Stomach (tissue), 9 donors: Measurements from ENCODE around the gene SYNJ2. TPM values are rescaled to one million over a fixed set of nuclear protein-coding genes. Genes with fewer than 3 reads are reported as not detected.

Source experiments
- DNase-seq, 2 donors: peaks; one replicate each; pipeline versions ENCODE4 v3.0.0 to v3.0.0-alpha.2; 2013 to 2019
- H3K27ac ChIP-seq, 5 donors: fragments of 200-600 bp in 4 of 5; sonication (generic) in 4 of 5; one replicate each; pipeline ENCODE4 v1.5.1; 2013 to 2019; ENCODE audit warnings: mild to moderate bottlenecking in 1 of 5, moderate library complexity in 1 of 5
- H3K27me3 ChIP-seq, 3 donors: fragments of 200-600 bp; sonication (generic); one replicate each; pipeline ENCODE4 v1.5.1; 2017 to 2019; ENCODE audit warnings: mixed run types in 1 of 3
- H3K36me3 ChIP-seq, 4 donors: fragments of 200-600 bp; sonication (generic); 1 replicate in 3 of 4; 2 replicates in 1 of 4; pipeline ENCODE4 v1.5.1; 2016 to 2019
- H3K4me1 ChIP-seq, 4 donors: fragments of 200-600 bp; sonication (generic); one replicate each; pipeline ENCODE4 v1.5.1; 2016 to 2019
- H3K4me3 ChIP-seq, 4 donors: fragments of 200-600 bp; sonication (generic) in 3 of 4; one replicate each; pipeline ENCODE4 v1.5.1; 2016 to 2019; ENCODE audit warnings: mild to moderate bottlenecking in 1 of 4
- H3K9me3 ChIP-seq, 4 donors: fragments of 200-600 bp; sonication (generic); one replicate each; pipeline ENCODE4 v1.5.1; 2016 to 2019
- CTCF ChIP-seq, 7 experiments: fragments of 450-650 bp in 4 of 7; fragments of 200-600 bp in 3 of 7; sonication (generic) in 3 of 7; IDR thresholded peaks; one replicate each; pipeline ENCODE4 v1.5.1; 2016 to 2019; ENCODE audit warnings: antibody characterized with exemption in 7 of 7, control low read depth in 2 of 7, mild to moderate bottlenecking in 1 of 7
- EP300 ChIP-seq: sonication (generic); formaldehyde crosslinking; IDR thresholded peaks from one replicate; pipeline ENCODE4 v1.6.1; 2017; ENCODE audit warnings: antibody characterized with exemption
- POLR2A ChIP-seq, 4 donors: fragments of 450-650 bp; IDR thresholded peaks; one replicate each; pipeline ENCODE4 v1.6.1; 2016; ENCODE audit warnings: antibody characterized with exemption in 4 of 4, control low read depth in 2 of 4, mild to moderate bottlenecking in 1 of 4, moderate library complexity in 1 of 4
- POLR2AphosphoS5 ChIP-seq, 3 donors: sonication (generic); formaldehyde crosslinking; IDR thresholded peaks; one replicate each; pipeline ENCODE4 v1.6.1; 2016; ENCODE audit warnings: antibody characterized with exemption in 3 of 3
- WGBS, 5 donors: extraction: QIAGEN DNeasy Blood & Tissue Kit in 3 of 5; methylation state at CpG; one replicate each; pipeline versions ENCODE4 v1.1.5 to v1.1.7; 2013 to 2018; 5-methylcytosine and 5-hydroxymethylcytosine counted together
- intact Hi-C: fragments of 100-400 bp; cut with DNase I; formaldehyde crosslinking; loops from one replicate; pipeline ENCODE4 v1.15.1; 2023; ENCODE audit warnings: low total_unique reads
- polyA plus RNA-seq, 3 donors: library from polyadenylated mRNA; stranded (reverse); fragments of 200-250 nt; gene quantifications; one replicate each; pipeline ENCODE4 v1.2.3, GENCODE V29; 2013
- total RNA-seq, 5 donors: library from RNA; depleted of rRNA; stranded (reverse); fragments of >200 nt; gene quantifications; one replicate each; pipeline versions ENCODE4 v1.1.0 to v1.2.3, GENCODE V29; 2014 to 2016
- donor health status: healthy with polysubstance abuse.
- donor health status: Bipolar disorder and iron deficiency.
- donor health status: healthy.

SYNJ2 gene
- total and polyA plus RNA-seq, 8 donors: 4.7 to 41.4 (median 14.4) TPM

- H3K4me3 ChIP-seq: no peak overlapping the region
- H3K27me3 ChIP-seq: no peaks in the 10 kb centered on the region
- peaks cover 0 to under 1% (median 0%) of the 10 kb centered on the region in 4 donors for H3K36me3 ChIP-seq
- peak in 1 of 2 donors; percentile 73 for DNase-seq
- intact Hi-C loops: no loop called here
- 59 to 76% (median 67%) methylated on average over 9 of the region's 9 CpGs for whole genome bisulfite sequencing, 5 donors
- peaks cover 0 to 15% (median 3%) of the 10 kb centered on the region in 4 donors for H3K9me3 ChIP-seq
- H3K4me1 ChIP-seq: peaks cover 11 to 24% (median 21%) of the 10 kb centered on the region in 4 donors
- no peak for TF ChIP-seq EP300
- TF ChIP-seq POLR2A (IDR thresholded peaks at IDR 0.05): no peak
- no peak for TF ChIP-seq POLR2AphosphoS5 (IDR thresholded peaks at IDR 0.05)
- no peak for TF ChIP-seq CTCF (IDR thresholded peaks at IDR 0.05)
- no peak overlapping the region for H3K27ac ChIP-seq
Measured at GRCh38 chr6:157951828-157952227, 29.8 kb upstream of the SYNJ2 start.

- intact Hi-C loops: no loop called here
- no peak overlapping the region for H3K4me3 ChIP-seq
- DNase-seq: peak in 1 of 2 donors; percentile 31
- peaks cover 11 to 24% (median 21%) of the 10 kb centered on the region in 4 donors for H3K4me1 ChIP-seq
- H3K27me3 ChIP-seq: no peaks in the 10 kb centered on the region
- no peak for TF ChIP-seq CTCF (IDR thresholded peaks at IDR 0.05)
- no peak for TF ChIP-seq POLR2AphosphoS5 (IDR thresholded peaks at IDR 0.05)
- no peak for TF ChIP-seq EP300
- no peak for TF ChIP-seq POLR2A (IDR thresholded peaks at IDR 0.05)
- H3K27ac ChIP-seq: peak overlapping the region; percentile 71 to 90 (median 80)
- WGBS, 5 donors: 66 to 82% (median 78%) methylated on average over 7 of the region's 7 CpGs
- H3K36me3 ChIP-seq: no peaks in the 10 kb centered on the region
- H3K9me3 ChIP-seq: peaks cover under 1 to 20% (median 5%) of the 10 kb centered on the region in 4 donors
Measured at GRCh38 chr6:157952861-157953351, 28.8 kb upstream of the SYNJ2 start.

GRCh38 chr6:157953580-157954091, 28.0 kb upstream of the SYNJ2 start:
- WGBS, 5 donors: 45 to 59% (median 54%) methylated on average over 6 to 7 of the region's 7 CpGs
- intact Hi-C loops: no loop called here
- H3K27me3 ChIP-seq: no peaks in the 10 kb centered on the region
- TF ChIP-seq EP300: no peak
- no peak for TF ChIP-seq POLR2AphosphoS5 (IDR thresholded peaks at IDR 0.05)
- no peak for TF ChIP-seq CTCF (IDR thresholded peaks at IDR 0.05)
- no peak for TF ChIP-seq POLR2A (IDR thresholded peaks at IDR 0.05)
- H3K9me3 ChIP-seq: peaks cover 5 to 28% (median 13%) of the 10 kb centered on the region in 4 donors
- peak in 1 of 2 donors; percentile 48 for DNase-seq
- H3K36me3 ChIP-seq: no peaks in the 10 kb centered on the region
- peak overlapping the region; percentile 71 to 90 (median 83) for H3K27ac ChIP-seq
- H3K4me1 ChIP-seq: peaks cover 11 to 24% (median 21%) of the 10 kb centered on the region in 4 donors
- H3K4me3 ChIP-seq: peak overlapping the region; percentile 17 to 30 (median 26)

- WGBS, 5 donors: 24 to 36% (median 27%) methylated on average over 30 to 34 of the region's 34 CpGs
- peak overlapping the region; percentile 71 to 90 (median 83) for H3K27ac ChIP-seq
- no peaks in the 10 kb centered on the region for H3K27me3 ChIP-seq
- no peaks in the 10 kb centered on the region for H3K36me3 ChIP-seq
- H3K4me3 ChIP-seq: peak overlapping the region; percentile 17 to 30 (median 26)
- TF ChIP-seq EP300 (no peak), POLR2AphosphoS5 (IDR thresholded peaks at IDR 0.05) (peak in 1 of 3 donors; percentile 62), CTCF (IDR thresholded peaks at IDR 0.05) (peak in 1 of 7 experiments; percentile 11), POLR2A (IDR thresholded peaks at IDR 0.05) (no peak)
- peaks cover 5 to 34% (median 21%) of the 10 kb centered on the region in 4 donors for H3K9me3 ChIP-seq
- DNase-seq: peak; percentile 87 to 94
- intact Hi-C loops: no loop called here
- H3K4me1 ChIP-seq: peaks cover 11 to 24% (median 21%) of the 10 kb centered on the region in 4 donors
Measured at GRCh38 chr6:157954150-157955117, 27.2 kb upstream of the SYNJ2 start.
